ENCODE measurements around the gene POLR3F. TPM values are rescaled to one million over a fixed set of nuclear protein-coding genes. Genes with fewer than 3 reads are reported as not detected.

POLR3F gene
- polyA plus RNA-seq, 1 donor from 2014 or later: 47.3 TPM

DNA sequence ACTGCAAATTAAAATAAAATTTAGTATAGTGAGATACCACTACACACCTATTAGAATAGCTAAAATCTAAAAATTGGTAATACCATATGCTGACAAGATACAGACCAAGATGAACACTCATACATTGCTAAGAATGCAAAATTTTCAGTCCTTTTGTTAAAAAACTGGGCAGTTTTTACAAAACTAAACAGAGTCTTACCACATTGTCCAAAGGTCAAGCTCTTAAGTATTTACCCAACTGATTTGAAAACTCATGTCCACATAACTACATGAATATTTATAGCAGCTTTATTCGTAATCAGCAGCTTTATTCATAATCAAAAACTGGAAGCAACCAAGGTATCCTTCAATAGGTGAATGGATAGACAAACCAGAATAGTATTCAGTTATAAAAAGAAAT, 10.0 kb downstream of the POLR3F start:
- no peaks in the 10 kb centered on the region for H3K36me3 ChIP-seq (ENCODE audit: insufficient read depth, low read length)
- H3K79me2 ChIP-seq (replicated peaks; ENCODE audit: insufficient read depth, low read length): no peaks in the 10 kb centered on the region
- H4K20me1 ChIP-seq (ENCODE audit: insufficient read depth): no peaks in the 10 kb centered on the region
- no peaks in the 10 kb centered on the region for H3F3A ChIP-seq (ENCODE audit: insufficient read depth, low read length, poor library complexity, severe bottlenecking)
- H3K27ac ChIP-seq (ENCODE audit: low read length): no peak overlapping the region
- H3K9me3 ChIP-seq (ENCODE audit: low read length): no peaks in the 10 kb centered on the region
- no peak overlapping the region for H3K4me2 ChIP-seq (ENCODE audit: low read length)
- TF ChIP-seq, protein P1, sequence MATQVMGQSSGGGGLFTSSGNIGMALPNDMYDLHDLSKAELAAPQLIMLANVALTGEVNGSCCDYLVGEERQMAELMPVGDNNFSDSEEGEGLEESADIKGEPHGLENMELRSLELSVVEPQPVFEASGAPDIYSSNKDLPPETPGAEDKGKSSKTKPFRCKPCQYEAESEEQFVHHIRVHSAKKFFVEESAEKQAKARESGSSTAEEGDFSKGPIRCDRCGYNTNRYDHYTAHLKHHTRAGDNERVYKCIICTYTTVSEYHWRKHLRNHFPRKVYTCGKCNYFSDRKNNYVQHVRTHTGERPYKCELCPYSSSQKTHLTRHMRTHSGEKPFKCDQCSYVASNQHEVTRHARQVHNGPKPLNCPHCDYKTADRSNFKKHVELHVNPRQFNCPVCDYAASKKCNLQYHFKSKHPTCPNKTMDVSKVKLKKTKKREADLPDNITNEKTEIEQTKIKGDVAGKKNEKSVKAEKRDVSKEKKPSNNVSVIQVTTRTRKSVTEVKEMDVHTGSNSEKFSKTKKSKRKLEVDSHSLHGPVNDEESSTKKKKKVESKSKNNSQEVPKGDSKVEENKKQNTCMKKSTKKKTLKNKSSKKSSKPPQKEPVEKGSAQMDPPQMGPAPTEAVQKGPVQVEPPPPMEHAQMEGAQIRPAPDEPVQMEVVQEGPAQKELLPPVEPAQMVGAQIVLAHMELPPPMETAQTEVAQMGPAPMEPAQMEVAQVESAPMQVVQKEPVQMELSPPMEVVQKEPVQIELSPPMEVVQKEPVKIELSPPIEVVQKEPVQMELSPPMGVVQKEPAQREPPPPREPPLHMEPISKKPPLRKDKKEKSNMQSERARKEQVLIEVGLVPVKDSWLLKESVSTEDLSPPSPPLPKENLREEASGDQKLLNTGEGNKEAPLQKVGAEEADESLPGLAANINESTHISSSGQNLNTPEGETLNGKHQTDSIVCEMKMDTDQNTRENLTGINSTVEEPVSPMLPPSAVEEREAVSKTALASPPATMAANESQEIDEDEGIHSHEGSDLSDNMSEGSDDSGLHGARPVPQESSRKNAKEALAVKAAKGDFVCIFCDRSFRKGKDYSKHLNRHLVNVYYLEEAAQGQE (IDR thresholded peaks at IDR 0.05; ENCODE audit: borderline replicate concordance): no peak
- TF ChIP-seq MXI1 (conservative IDR thresholded peaks at IDR 0.05; ENCODE audit: poor library complexity, severe bottlenecking) (no peak), SMC3 (conservative IDR thresholded peaks at IDR 0.05; ENCODE audit: poor library complexity) (no peak), EP300 (conservative IDR thresholded peaks at IDR 0.05; ENCODE audit: poor library complexity, severe bottlenecking) (no peak), RAD21 (conservative IDR thresholded peaks at IDR 0.05) (no peak), EZH2 (IDR thresholded peaks at IDR 0.05; ENCODE audit: borderline replicate concordance, insufficient read depth, low read length, poor library complexity, severe bottlenecking) (no peak), POLR2AphosphoS5 (IDR thresholded peaks at IDR 0.05) (no peak), TAF1 (IDR thresholded peaks at IDR 0.05; ENCODE audit: low read depth) (no peak)
- TF ChIP-seq, protein P2, sequence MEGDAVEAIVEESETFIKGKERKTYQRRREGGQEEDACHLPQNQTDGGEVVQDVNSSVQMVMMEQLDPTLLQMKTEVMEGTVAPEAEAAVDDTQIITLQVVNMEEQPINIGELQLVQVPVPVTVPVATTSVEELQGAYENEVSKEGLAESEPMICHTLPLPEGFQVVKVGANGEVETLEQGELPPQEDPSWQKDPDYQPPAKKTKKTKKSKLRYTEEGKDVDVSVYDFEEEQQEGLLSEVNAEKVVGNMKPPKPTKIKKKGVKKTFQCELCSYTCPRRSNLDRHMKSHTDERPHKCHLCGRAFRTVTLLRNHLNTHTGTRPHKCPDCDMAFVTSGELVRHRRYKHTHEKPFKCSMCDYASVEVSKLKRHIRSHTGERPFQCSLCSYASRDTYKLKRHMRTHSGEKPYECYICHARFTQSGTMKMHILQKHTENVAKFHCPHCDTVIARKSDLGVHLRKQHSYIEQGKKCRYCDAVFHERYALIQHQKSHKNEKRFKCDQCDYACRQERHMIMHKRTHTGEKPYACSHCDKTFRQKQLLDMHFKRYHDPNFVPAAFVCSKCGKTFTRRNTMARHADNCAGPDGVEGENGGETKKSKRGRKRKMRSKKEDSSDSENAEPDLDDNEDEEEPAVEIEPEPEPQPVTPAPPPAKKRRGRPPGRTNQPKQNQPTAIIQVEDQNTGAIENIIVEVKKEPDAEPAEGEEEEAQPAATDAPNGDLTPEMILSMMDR (IDR thresholded peaks at IDR 0.05; ENCODE audit: poor library complexity, severe bottlenecking): no peak
- no peak overlapping the region for H3K9ac ChIP-seq (ENCODE audit: low read length)
- H2AFZ ChIP-seq (ENCODE audit: low read depth, low read length): no peak overlapping the region
- H3K27me3 ChIP-seq (ENCODE audit: insufficient read depth, low read depth, low read length): no peaks in the 10 kb centered on the region
- no peaks in the 10 kb centered on the region for H3K9me2 ChIP-seq (ENCODE audit: insufficient read depth, low read length)
- H3K4me3 ChIP-seq (ENCODE audit: low read length): no peak overlapping the region

DNA sequence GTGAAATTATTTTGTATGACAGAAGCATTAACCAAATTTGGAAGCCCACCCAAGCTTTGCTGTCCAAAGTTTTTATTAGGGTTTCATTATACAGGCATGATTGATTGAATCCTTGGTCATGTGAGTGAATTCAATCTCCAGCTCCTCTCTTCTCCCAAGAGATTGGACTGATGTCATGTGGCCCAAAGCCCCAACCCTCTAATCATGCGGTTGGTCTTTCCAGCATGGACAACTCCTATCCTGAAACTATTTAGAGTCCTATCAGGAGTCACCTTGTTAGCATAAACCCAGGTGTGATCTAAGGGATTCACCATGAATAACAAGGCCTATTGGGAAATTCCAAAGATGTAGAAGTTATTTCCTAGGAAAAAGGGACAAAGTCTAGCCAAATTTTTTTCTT, 10.6 kb downstream of the POLR3F start:
- Histone ChIP-seq H3K79me2 (replicated peaks; ENCODE audit: insufficient read depth, low read length) (no peaks in the 10 kb centered on the region), H3F3A (ENCODE audit: insufficient read depth, low read length, poor library complexity, severe bottlenecking) (no peaks in the 10 kb centered on the region), H3K9ac (ENCODE audit: low read length) (no peak overlapping the region), H3K36me3 (ENCODE audit: insufficient read depth, low read length) (no peaks in the 10 kb centered on the region), H3K27me3 (ENCODE audit: insufficient read depth, low read depth, low read length) (no peaks in the 10 kb centered on the region), H3K4me2 (ENCODE audit: low read length) (no peak overlapping the region), H3K9me3 (ENCODE audit: low read length) (no peaks in the 10 kb centered on the region), H4K20me1 (ENCODE audit: insufficient read depth) (no peaks in the 10 kb centered on the region), H3K9me2 (ENCODE audit: insufficient read depth, low read length) (no peaks in the 10 kb centered on the region), H3K4me3 (ENCODE audit: low read length) (no peak overlapping the region), H3K27ac (ENCODE audit: low read length) (no peak overlapping the region), H2AFZ (ENCODE audit: low read depth, low read length) (no peak overlapping the region)
- TF ChIP-seq EZH2 (IDR thresholded peaks at IDR 0.05; ENCODE audit: borderline replicate concordance, insufficient read depth, low read length, poor library complexity, severe bottlenecking): no peak
- no peak for TF ChIP-seq TAF1 (IDR thresholded peaks at IDR 0.05; ENCODE audit: low read depth)
- no peak for TF ChIP-seq POLR2AphosphoS5 (IDR thresholded peaks at IDR 0.05)
- no peak for TF ChIP-seq RAD21 (conservative IDR thresholded peaks at IDR 0.05)
- TF ChIP-seq, protein P2 (IDR thresholded peaks at IDR 0.05; ENCODE audit: poor library complexity, severe bottlenecking): no peak
- no peak for TF ChIP-seq EP300 (conservative IDR thresholded peaks at IDR 0.05; ENCODE audit: poor library complexity, severe bottlenecking)
- TF ChIP-seq, protein P1 (IDR thresholded peaks at IDR 0.05; ENCODE audit: borderline replicate concordance): no peak
- no peak for TF ChIP-seq MXI1 (conservative IDR thresholded peaks at IDR 0.05; ENCODE audit: poor library complexity, severe bottlenecking)
- no peak for TF ChIP-seq SMC3 (conservative IDR thresholded peaks at IDR 0.05; ENCODE audit: poor library complexity)

All from neural cell (in vitro differentiated cells).